Measurements from ENCODE around the gene ZNF396.

Gene ZNF396

GRCh38 chr18:35383136-35383535, 6.0 kb upstream of the ZNF396 start:
- no peak for DNase-seq (ENCODE audit: low spot score)

GRCh38 chr18:35379421-35379820, 2.3 kb upstream of the ZNF396 start:
- no peak for DNase-seq (ENCODE audit: low spot score)

GRCh38 chr18:35378574-35378896, 1.4 kb upstream of the ZNF396 start:
- no peak for DNase-seq (ENCODE audit: low spot score)

GRCh38 chr18:35377875-35378573, 887 bp upstream of the ZNF396 start:
- no peak for DNase-seq (ENCODE audit: low spot score)

GRCh38 chr18:35376393-35376741, 770 bp downstream of the ZNF396 start:
- no peak for DNase-seq (ENCODE audit: low spot score)

GRCh38 chr18:35374708-35375107, 2.4 kb downstream of the ZNF396 start:
- no peak for DNase-seq (ENCODE audit: low spot score)

- no peak for DNase-seq (ENCODE audit: low spot score)
Observed at GRCh38 chr18:35371412-35372195, 5.5 kb downstream of the ZNF396 start.

GRCh38 chr18:35369126-35369525, 8.0 kb downstream of the ZNF396 start:
- DNase-seq (ENCODE audit: low spot score), result no peak

GRCh38 chr18:35368595-35368994, 8.5 kb downstream of the ZNF396 start:
- DNase-seq (ENCODE audit: low spot score), result no peak

- DNase-seq (ENCODE audit: low spot score), result no peak
Observed at GRCh38 chr18:35362531-35362930, 14.6 kb downstream of the ZNF396 start.

- DNase-seq (ENCODE audit: low spot score), result no peak
Observed at GRCh38 chr18:35361570-35362321, 15.4 kb downstream of the ZNF396 start.

- peak; percentile 68 for DNase-seq (ENCODE audit: low spot score)
Observed at GRCh38 chr18:35355140-35355618, 22.0 kb downstream of the ZNF396 start.

GRCh38 chr18:35352778-35353177, 24.4 kb downstream of the ZNF396 start:
- DNase-seq (ENCODE audit: low spot score), result no peak

- no peak for DNase-seq (ENCODE audit: low spot score)
Observed at GRCh38 chr18:35352283-35352682, 24.9 kb downstream of the ZNF396 start.

GRCh38 chr18:35348001-35348400, 29.1 kb downstream of the ZNF396 start:
- DNase-seq (ENCODE audit: low spot score), result no peak

- DNase-seq (ENCODE audit: low spot score), result no peak
Observed at GRCh38 chr18:35345950-35346349, 31.2 kb downstream of the ZNF396 start.

GRCh38 chr18:35345460-35345921, 31.6 kb downstream of the ZNF396 start:
- DNase-seq (ENCODE audit: low spot score), result no peak

- no peak for DNase-seq (ENCODE audit: low spot score)
Observed at GRCh38 chr18:35344736-35345459, 32.2 kb downstream of the ZNF396 start.

- DNase-seq (ENCODE audit: low spot score), result peak; percentile 97
Observed at GRCh38 chr18:35343936-35344735, 33.0 kb downstream of the ZNF396 start, which contains the start of gene ZNF24. Gene ZNF24, minus strand, starts transcription at chr18:35344420. Its CDS starts 3,770 bp downstream, at chr18:35340650.

GRCh38 chr18:35343488-35343935, 33.6 kb downstream of the ZNF396 start:
- DNase-seq (ENCODE audit: low spot score), result no peak

- no peak for DNase-seq (ENCODE audit: low spot score)
Observed at GRCh38 chr18:35337286-35337685, 39.9 kb downstream of the ZNF396 start.
